ENCODE results near the gene SERPINI2.
"Not testable (repeated sequence)": the region's sequence is repeated elsewhere in the genome, so short reads cannot be mapped to it uniquely, and the experiment has no call there.

- not testable (repeated sequence) for TF ChIP-seq CTCF (IDR thresholded peaks at IDR 0.05; ENCODE audit: extremely low read depth in 1 of 2, insufficient read depth in 1 of 2, low read depth in 1 of 2, low read length in 2 of 2); POLR2A (IDR thresholded peaks at IDR 0.05; ENCODE audit: low read depth, low read length); MAX (IDR thresholded peaks at IDR 0.05; ENCODE audit: insufficient read depth, insufficient read length)
These were observed 46.9 kb downstream of the SERPINI2 start for GRCh38 chr3:167426962-167427361.
